GM21515 (cell line): ENCODE data around the gene GABRD.

Source experiments
- ATAC-seq: cut with Tn5 transposase; IDR thresholded peaks from one replicate; pipeline ENCODE4 v1.9.1; 2021; ENCODE audit not compliant: unreplicated experiment

GABRD gene

DNA sequence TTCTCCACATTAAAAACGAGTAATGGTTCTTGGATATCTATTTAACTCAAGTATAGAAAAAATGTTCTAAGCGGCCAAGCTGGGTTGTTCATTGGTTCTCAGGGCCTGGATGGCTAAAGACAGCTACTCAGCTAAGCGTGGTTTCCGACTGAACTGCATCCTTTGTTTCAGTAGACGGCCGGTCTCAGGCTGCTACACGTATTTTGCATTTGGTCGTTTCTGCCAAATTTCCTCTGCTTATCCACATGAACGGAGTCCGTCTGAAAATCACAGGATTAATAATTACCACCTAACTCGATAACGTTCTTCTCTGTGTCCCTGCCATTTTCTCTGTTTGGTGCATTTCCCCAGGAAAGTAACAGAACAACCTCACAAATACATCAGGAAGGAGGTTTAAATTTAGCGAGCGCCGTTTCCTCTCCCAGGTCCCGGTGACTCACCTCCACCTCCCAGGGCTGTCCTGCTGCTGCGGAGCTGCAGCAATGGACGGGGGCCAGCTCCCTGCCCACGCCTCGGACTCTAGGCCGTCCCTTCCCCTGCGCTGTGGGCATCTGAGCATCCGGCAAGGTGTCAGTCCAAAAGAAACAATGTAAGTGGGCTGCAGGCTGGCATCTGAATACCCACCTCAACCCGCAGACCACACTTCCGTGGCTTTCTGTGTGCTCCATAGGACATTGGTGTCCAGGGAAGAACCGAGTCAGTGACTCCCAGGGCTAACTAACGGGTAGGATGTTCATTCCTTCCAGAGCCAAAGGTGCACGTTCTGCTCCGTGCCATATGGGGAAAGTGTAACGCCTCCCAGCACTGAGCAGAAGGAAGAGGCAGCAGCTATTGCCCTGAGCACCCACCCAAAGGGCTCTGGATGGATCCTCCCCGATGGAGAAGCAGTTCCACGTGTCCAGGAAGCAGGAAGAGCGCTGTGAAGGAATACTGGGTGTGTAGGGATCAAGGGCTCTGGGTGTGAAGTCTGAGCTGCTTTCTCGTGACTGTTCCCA lies 4.1 kb upstream of the GABRD start:
- no peak for ATAC-seq

DNA sequence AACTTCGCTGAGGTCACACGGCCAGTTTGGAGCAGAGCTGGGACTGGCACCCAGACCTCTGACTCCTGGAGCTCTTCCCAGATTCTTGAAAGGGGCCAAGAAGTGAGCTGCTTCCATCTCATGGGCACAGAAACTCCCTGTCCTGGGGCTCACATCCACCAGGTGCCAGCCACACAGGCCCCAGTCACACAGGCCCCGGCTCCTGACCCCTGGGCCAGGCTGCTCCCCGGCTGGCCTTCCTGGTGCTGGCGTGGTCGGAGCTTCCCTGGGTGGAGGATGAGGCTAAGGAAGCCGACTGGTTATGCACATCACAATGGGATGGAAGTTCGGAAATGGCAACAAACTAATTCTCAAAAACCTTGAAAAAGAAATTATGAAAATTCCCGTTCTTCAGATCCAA lies 3.0 kb upstream of the GABRD start:
- ATAC-seq = no peak

DNA sequence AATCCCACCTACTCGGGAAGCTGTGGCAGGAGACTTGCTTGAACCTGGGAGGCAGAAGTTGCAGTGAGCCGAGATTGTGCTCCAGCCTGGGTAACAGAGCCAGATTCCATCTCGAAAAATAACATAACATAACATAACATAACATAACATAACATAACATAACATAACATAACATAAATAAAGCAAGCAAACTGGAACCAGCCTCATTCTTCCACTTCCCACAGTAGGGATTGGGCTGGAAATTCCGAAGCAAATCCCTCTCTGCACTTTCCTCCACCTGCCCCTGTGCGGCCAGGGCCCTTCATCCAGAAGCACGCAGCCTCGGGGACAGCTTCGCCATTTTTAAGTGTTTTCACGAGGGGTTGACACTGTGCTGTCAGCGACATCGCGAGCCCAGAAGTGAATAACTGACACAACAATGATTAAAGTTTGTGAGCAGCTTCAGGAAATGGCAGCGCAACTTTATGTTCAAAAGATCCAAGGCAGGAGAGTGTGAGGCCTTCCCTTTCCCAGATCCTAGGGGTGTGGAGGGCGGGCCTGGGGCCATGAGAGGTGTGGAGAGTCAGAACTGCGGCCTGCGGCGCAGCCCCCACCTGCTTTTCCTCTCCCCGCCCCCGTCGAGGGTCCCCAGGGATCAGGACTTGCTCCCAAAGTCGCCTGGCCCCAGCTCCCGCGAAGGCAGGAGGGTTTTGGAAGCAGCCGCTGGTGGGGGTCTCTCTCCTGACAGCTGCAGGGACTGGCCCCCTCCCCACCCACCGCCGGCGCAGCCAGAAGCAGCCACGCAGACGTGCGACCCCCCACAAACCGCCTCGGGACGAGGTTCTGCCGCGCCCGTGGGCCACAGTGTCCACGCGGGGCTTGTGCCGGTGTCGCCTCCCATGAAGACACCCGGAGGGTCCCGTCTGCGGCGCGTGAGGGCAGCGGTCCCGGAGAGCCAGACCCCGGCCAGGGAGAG lies 651 bp upstream of the GABRD start:
- ATAC-seq = no peak

DNA sequence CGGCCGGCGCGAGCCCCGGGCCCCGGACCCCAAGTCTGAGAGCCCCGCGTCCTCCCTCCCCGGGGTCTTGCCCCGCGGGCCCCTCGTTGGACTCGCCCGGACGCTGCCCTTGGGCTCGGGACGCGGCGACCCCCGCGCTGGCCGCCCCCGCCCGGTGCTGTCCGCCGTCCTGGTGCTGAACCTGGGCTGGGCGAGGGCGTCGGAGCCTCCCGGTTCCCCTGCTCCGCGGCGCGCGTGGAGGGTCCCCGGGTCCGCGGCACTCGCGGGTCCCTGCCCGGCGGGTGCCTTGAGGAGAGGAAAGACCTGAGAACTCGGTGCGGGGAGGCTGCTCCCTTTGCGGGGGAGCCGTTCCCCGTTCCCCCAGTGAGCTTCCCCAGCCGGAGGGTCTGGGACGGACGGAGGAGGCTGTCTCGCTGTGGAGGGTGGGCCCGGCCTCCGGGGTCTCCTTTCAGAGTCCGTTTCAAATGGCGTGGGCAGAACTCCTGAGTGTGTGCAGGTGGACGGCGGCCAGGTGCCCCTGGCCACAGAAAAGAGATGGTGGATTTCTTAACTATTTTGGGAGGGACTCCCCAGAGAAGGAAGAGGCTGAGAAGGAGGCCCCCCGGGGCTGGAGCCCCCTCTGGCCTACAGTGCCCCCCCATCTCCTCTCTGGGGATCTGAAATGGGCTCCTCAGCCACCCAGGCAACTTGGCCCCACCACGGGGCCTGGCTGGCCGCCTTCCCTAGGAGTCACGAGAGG lies 595 bp downstream of the GABRD start:
- no peak for ATAC-seq

DNA sequence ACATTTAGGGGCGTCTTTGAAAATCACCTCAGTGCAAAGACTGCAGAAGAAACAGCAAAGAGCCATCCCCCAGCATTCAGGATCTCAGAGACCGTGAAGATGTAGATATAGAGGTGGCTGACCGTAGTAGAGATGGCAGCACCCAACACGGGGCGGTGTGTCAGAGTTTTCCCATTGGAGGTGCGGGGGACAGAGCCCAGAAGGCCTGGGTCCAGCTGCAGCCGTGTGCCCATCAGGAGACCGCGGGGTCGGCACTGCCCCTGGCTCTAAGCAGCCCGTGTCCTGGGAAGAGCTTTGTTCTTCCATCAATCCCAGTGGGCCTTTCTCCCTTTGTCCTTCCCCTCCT lies 1.1 kb downstream of the GABRD start:
- no peak for ATAC-seq

DNA sequence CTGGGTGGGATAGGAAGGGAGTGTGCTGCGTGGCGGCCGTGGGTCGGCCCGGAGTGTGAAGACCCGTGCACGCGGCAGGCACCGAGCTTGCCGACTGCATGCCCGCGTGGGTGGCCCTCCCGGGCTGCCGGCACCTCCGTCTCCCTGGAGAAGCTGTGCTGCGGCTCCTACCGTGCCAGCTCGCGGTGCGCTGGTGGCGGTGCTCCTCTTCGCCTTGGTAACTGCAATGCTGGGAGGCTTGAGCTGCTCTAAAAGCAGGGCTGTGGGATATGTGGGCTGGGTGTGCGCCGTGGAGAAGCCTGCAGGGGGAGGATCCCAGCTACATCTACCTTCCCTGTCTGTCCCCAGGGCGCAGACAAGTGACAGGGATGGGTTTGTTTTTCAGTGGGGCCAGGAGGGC lies 2.4 kb downstream of the GABRD start:
- no peak for ATAC-seq

DNA sequence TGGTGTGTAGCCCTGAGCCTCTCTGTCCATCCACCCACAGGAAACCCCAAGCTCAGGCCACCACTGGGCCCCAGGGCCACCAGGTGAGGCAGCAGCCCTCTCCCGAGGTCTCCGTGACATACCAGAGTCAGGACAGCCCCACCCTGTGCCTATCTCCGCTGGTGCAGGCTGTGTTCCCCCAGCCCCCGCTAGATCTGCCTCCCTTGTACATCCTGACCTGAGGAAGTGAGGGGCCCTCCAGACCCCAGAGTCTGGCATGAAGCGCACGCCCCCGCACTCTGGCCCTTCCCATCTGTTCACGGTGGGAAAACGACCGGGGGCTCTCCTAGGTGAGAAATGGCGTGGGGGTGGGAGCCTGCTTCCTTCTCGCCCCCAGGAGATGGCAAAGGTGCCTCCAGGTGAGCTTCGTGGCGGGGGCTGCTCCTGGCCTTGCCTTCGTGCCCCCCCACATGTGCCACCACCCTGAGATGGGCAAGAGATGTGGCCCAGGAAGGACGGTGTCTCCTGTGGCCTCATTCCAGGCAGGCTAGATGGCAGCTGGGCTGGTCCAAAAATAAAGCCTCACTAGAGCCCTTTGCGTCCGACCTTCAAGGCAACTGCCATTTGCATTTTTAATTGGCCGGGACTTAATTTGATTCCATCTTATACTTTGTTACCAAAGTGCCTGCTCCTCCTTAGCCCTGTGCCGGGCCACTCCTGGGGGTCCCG lies 3.1 kb downstream of the GABRD start:
- ATAC-seq = no peak

DNA sequence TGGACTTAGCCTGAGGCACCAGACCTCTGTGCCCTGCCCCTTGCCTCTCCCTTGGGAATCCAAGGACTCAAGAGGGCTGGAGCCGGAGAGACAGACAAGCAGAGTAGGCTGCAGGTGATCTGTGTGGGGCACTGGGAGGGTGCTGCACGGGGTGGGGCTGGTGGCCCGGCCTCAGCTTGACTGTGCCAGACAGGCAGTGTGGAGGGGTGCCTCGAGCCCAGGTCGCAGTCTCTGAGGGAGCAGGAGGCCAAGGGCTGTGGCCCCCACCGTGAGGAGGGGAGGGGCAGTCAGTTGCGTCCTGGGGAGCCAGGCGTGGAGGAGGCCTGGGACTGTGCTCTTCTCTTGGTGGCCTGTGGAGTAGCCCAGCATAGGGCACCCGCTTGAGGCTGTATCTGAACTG lies 4.0 kb downstream of the GABRD start:
- no peak for ATAC-seq

DNA sequence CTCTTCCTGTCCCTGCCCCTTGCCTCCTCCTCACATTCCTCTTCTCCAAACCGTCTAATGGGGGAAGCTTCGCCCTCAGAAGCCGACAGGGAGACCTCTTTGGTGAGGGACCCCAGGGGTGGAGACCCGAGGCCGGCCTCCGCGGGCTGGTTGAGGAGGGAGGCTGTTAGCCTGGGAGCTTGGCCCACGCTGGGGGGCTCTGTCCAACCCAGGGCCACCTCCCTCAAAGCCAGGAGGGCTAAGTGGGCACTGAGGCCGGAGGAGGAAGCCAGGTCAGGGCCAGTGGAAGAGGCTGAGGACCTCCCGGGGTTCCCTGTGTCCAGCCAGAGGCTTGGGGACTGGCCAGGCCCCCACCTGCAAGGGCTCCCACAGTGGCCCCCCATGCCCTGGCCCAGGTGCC lies 5.3 kb downstream of the GABRD start:
- ATAC-seq = no peak

DNA sequence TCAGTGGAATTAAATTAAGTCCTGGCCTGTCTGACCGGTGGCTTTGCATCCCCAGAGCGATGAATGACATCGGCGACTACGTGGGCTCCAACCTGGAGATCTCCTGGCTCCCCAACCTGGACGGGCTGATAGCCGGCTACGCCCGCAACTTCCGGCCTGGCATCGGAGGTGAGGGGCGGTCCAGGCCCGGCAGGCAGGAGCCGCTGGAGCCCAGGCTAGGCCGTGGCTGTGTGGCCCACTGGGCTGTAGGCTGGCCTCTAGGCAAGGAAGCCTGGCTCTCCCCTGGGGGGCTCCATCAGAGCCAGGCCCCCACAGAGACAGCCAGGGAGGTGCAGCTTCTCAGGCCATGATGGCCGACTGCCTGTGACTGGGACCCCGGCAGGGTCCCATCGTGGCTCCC lies 5.7 kb downstream of the GABRD start:
- no peak for ATAC-seq

DNA sequence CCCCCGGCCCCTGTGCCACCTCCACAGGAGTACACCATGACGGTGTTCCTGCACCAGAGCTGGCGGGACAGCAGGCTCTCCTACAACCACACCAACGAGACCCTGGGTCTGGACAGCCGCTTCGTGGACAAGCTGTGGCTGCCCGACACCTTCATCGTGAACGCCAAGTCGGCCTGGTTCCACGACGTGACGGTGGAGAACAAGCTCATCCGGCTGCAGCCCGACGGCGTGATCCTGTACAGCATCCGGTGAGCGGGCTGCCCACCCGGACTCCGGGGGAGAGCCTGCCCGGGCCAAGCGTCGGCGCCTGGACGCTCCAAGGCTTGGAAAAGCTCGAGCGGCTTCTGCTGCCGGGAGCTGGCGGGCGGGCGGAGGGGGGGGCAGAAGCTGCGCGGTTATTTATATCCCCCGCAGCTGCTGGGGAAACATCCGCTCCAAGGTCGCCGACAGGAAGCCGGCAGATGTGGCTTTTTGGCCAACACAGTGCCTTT lies 6.4 kb downstream of the GABRD start:
- ATAC-seq = no peak

DNA sequence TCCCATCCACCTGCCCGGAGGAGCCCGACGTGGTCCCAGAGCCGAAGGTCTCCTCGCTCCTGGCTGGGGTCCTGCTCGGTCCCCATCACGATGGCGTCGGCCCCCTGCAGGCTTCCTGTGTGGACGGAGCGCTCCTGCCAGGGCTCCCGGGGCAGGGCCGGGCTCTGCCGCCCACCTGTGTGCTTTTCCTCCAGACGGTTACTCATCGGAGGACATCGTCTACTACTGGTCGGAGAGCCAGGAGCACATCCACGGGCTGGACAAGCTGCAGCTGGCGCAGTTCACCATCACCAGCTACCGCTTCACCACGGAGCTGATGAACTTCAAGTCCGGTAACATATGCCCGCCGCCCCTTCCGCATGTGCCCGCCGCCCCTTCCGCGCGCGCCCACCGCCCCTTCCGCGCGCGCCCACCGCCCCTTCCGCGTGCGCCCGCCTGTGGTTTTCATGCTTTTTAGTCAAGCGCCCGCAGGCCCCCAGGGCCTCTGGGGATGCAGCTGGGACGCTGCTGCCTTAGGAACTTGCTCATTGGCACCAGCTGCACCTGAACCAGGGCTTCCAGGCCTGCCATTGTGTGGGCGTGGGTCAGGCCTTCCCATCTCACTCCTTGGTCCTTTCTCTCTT lies 8.9 kb downstream of the GABRD start:
- no peak for ATAC-seq

DNA sequence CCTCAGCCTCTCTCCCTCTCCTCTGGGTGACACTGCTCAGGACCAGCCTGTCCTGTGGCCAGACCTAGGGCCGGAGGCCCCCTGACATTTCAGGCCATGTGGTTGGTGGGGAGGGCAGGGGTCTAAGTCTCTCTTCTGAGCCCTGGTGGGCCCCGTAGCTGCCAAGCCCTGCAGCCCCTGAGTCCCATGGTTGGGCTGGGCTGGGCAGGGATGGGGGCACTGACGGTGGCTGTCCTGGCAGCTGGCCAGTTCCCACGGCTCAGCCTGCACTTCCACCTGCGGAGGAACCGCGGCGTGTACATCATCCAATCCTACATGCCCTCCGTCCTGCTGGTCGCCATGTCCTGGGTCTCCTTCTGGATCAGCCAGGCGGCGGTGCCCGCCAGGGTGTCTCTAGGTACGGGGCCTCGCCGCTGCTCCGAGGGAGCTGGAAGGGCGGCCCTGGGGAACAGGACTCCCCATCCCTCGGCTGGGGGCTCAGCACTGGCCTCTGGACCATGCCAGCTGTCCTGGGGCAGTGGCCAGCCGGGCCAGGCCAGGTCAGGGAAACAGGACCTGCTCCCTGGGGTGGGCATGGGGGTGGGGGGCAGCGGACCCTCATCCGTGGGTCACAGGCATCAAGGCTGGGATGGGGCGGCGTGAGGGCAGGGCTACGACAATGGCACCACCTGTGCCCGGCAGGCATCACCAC lies 9.9 kb downstream of the GABRD start:
- no peak for ATAC-seq

DNA sequence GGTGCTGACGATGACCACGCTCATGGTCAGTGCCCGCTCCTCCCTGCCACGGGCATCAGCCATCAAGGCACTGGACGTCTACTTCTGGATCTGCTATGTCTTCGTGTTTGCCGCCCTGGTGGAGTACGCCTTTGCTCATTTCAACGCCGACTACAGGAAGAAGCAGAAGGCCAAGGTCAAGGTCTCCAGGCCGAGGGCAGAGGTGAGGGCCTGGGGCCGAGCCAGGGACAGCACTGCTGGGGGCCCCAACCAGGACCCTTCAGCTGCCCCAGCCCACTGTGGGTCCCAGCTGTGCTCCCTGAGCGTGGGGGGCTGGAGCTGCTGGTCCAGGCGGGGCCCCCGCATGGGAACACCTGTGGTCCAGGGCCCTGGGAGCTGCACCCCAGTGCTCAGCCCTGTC lies 10.4 kb downstream of the GABRD start:
- no peak for ATAC-seq

DNA sequence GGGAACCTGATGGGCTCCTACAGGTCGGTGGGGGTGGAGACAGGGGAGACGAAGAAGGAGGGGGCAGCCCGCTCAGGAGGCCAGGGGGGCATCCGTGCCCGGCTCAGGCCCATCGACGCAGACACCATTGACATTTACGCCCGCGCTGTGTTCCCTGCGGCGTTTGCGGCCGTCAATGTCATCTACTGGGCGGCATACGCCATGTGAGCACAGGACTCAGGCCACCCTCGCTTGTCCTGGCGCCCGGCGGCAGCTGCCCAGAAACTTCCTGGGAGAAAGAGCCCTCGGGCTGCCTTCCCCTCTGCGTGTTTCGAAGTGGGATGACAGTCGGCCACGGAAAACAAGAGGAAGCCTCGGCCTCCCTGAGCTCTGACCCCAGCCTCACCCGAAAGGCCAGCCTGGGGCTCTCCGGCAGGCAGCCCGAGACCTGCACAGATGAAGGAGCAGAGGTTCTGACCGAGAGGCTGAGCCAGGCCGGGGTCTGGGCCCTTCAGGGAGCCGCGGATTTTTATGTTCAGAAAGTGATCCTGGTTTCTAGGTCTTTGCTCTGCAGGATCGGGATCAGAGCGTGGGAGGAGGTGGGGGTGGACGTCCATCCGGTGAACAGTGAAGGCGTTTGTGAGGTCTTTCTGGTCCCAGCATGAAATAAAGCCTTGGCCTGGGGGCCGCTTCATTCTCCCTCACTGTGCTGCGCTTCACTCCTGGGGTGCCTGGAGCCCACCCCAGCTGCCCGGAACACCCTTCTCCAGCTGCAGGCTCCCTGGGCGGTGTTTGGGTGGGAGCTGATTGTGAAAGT lies 11.1 kb downstream of the GABRD start:
- ATAC-seq = no peak

DNA sequence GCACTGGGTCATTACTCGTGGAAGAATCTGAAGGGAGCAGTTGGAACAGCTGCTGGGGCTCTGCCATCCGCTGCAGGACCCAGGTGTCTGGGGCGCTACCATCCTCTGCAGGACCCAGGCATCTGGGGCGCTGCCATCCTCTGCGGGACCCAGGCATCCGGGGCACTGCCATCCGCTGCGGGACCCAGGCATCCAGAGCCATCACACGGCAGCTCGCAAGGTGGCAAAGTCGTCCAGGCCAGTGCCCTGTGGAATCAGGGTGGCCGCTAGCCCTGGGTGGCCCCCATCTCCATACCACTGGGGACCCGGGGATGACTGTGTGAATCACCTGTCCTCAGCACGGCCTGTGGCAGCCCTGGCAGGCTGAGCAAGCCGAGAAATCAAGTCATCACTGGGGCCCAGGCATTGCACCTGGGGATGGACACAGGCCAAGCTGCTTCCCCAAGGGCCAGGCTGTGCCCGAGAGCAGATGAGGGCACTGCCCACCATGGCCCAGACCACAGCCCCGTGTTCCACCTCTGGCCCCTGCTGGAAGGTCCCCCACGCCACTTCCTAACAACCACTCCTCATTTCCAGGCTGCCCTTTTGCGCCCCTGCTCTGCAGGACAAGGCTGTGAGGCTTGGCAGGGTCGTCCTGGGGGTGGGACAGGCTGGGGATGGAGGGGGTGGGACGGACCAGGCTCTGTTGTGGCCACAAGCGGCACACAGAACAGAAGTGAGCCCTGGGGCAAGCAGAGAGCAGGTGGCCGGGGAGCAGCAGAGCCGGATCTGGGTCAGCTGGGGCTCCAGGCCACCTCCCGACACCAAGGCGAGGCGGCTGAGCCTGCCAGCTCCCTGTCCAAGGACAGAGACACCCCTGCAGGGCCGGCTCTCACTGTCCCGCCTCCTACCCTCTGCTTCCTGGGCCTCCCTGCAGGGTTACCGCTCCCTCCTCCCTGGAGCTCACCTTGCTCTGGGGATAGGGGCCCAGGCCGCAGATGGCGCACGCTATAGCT lies 12.7 kb downstream of the GABRD start:
- ATAC-seq = no peak

DNA sequence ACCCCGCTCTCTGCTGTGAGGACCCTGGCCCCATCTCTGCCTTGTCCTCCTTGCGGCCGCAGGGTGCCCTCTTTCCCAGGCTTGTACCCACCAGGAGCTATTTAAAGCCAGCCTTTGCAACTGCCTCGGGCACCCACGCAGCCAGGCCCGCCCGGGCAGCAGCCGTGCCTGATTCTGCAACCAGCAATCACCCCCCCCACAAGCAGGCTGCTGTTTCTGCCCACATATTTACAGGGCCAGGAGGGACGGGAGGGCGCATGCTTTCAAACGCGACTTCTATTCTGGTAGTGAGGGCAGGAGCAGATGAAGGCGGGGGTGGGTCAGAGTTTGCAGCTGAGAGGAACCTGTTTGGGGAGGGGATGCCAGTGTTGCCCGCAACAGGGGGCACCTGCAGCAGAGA lies 13.6 kb downstream of the GABRD start:
- ATAC-seq = no peak
